GM20431 (cell line): ENCODE measurements around the gene AKAP9.
"Not testable (repeated sequence)": the region's sequence is repeated elsewhere in the genome, so short reads cannot be mapped to it uniquely, and the experiment has no call there.

Experiments used
- in situ Hi-C: fragments of 300-500 bp; cut with MseI, MboI; formaldehyde crosslinking; loops from one replicate; pipeline ENCODE4 v1.15.0; 2020; ENCODE audit warnings: low sequenced_read_pairs; ENCODE audit not compliant: unreplicated experiment

Gene AKAP9

DNA sequence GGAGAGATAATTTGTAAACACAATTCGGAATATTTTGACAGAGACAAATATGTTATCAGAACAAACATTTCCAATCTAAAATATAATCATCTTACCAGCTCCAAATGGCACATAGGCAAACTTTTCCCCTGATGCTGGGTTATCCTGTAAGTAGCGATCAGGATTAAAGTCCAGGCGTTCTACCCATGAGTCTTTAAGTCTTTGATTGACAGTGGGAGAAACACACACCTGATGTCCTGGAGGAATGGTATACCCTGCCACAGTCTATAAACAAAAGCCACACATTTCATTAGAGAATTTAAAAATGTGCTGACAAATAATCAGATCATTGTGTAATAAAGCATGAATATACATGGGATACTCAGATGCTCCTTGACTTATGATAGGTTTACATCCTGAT lies 176.3 kb downstream of the AKAP9 start:
- in situ Hi-C loops = no loop called here

DNA sequence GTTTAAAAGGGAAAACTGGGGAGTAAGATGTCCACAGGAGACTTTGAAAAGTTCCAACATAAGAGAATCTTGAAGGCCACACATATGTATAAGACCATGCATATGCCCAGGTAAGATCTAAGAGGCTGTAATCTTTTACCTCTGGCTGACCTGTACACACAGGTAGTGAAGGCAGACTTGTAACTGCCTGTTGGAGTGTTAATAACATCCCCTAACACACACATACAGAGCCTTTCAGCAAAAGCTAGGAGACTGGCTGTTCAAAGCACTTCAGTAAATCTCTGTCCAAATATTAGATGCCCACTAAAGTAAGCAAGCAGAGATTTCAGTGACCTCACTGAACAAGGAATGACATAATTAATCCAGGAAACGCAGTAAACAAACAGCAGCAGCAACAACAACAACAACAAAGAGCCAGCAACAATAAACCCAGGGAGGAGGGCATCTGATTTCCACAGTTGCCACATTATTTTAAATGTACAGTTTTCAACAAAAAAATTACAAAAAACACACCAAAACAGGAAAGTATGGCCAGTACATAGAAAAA lies 178.6 kb downstream of the AKAP9 start:
- in situ Hi-C loops = no loop called here

DNA sequence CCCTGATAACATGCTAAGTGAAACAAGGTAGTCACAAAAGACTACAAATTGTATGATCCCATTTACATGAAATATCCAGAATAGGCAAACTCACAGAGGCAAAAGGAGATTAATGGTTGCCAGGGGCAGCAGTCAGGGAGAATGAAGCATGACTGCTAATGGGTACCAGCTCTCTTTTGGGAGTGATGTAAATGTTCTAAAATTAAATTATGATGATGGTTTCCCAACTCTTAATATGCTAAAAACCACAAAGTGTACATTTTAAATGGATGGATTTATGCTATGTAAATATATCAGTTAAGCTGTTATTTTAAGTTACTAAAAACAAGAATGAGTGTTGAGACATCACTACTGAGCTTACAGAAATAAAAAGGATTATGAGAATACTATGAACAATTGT lies 181.0 kb downstream of the AKAP9 start:
- in situ Hi-C loops = no loop called here

DNA sequence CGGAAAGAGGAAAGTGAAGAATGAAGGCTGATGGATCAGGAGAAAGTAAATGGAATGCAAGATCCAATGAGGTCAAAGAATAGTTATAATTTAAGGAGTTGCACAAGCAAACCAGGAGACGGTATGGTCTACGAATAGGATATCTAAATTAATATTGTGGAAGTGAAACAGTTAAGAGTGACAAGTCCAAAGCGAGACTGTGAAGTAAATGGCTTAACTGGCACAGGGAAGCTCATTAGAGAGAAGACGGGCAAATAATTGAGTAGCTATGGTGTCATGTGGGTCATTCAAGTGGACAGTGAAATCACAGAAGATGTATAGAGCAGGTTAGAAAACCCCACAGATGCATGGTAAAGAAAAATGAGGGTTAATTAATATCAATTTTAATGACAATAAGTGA lies 190.4 kb downstream of the AKAP9 start:
- in situ Hi-C loops = no loop called here

DNA sequence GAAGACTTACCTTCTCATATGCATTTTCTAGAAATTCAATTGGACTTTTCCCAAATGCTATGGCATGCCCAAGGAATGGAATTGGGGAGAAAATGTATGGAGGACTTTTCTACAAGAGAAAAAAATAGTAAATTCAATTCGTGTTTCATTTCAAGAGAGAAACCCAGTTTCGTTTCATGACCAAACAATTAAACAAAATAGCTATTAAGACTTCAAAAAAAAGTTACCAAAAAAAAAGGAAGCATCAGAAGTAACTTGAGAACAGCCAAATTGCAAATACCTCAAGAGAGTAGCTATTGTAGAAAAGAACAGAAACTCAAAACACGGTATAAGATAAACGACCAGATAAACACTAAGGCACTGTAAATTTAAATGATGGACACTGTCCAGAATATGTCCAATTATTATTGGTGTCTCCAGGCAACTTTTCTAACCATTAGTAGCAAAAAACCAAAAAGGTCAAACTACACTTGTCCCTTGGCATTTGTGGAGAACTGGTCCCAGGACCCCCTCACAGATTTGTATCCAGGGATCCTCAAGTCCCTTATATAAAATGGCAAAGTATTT lies 191.2 kb downstream of the AKAP9 start:
- in situ Hi-C loops = no loop called here

DNA sequence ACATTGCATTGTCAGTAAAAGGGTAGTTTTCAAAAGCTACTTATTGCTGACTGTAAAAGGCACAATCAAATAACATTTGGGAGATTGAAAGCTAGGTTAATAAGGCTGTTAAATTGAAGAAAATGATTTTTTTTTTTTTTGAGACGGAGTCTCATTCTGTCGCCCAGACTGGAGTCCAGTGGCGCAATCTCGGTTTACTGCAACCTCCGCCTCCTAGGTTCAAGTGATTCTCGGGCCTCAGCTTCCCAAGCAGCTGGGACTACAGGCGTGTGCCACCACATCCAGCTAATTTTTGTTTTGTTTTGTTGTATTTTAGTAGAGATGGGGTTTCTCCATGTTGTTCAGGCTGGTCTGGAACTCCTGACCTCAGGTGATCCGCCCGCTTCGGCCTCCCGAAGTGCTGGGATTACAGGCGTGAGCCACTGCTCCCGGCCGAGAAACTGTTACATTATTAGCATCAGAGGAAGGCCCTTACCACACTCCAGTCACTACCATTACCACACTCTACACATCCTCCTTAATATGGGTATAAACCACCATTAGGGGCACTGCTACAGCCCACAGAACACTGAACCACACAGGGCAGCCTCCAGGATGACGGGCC lies 192.6 kb downstream of the AKAP9 start:
- in situ Hi-C loops = no loop called here

DNA sequence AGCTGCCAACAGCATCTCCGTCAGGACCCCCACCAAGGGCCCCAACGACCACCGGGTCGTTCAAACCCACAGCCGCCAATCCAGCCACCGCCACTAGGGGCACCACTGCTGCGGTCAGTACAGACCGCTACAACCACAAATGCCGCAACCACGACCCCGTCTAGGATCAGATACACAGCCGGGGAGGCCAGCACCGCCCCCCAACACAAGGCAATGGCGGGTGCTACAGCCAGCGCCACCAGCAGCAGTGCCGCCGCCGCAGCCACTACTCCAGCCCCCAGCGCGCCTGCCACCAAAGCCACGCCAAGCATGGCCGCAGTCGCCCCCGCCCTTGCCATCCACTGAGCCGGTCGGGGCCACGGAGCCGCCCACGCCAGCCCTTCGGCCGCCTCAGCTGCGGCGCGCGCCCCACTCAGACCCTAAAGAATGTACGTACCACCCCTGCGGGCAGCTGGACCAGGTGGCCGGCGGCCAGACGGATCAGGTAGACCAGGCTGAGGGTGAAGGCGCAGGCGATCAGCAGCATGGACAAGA lies 193.1 kb downstream of the AKAP9 start:
- in situ Hi-C loops = no loop called here

DNA sequence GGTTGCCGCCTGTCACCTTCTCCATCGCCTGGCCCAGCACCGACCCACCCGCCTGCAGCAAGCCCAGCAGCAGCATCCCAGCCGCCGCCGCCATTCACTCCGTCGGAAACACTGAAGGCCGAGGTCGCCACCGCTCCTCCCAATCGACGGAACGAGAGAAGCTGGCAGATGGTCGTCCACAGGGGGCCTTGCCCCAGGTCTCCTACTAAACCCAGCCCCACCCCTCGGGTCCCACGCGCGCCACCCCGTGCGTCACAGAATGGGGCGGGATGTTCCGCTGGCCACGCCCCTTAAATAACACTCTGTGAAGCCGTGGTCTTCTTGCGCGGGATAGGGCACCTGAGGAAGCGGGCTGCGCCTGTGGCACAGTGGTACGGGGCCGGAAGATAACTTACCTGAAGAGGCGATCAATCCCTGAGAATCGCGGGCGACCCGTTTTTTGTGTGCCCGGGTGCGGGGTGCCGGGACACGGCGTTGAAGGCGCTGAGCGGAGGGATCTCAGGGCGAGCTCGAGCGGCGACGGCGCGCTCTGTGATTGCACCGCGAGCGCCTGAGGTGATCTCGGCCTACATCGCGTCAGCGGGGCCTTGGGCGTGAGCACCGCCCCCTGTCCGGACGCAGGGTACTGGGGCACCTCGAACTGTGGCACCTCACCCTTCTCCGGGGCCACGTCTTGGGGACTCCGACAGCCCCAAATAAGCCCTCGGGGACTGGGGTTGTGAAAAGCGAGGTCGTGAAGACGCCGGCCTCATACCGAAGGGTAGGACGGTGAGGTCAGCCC lies 193.8 kb downstream of the AKAP9 start, which contains the start of gene CYP51A1:
Gene CYP51A1, minus strand, starts transcription at position 207 of the 781 bp plus-strand sequence. Its CDS starts 113 bp downstream, at position 94.
- in situ Hi-C loops = no loop called here

DNA sequence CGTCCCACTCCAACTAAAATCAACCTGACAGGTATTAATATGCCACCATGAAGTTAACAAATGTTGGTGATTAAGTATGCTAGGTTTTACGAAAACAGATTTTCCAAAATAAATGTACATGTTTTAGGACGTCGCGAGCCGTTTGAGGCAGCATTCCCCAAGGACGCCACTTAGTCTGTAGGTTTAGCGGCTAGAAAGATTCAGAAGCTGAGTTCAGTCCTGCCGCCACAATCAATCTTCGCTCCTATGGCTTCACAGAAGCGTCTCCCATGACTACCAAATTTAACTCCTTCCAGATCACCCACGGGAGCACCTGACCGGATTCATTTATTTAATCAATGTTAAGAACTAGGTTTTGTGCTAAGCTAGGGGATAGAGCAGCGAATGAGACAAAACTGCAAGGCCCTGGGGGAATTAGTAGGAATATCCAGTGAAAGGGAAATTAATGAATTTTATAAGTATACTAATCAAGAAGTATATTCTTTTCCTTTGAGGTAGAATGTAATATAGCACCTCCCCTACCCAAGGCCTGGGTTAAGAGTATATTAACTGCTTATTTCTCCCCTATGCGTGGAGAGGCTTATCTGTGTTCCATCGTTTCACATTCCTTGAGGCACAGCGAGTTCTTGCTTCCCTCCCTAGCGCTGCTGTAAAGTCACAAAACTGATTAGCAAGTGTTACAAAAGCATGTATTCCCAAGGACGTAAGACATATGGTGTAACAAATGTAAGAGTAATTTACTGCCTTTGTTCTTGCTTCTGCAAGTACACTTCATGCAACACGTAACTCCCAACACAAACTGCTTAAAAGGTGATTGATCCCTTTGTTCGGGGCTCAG lies 194.6 kb downstream of the AKAP9 start:
- in situ Hi-C loops = no loop called here

DNA sequence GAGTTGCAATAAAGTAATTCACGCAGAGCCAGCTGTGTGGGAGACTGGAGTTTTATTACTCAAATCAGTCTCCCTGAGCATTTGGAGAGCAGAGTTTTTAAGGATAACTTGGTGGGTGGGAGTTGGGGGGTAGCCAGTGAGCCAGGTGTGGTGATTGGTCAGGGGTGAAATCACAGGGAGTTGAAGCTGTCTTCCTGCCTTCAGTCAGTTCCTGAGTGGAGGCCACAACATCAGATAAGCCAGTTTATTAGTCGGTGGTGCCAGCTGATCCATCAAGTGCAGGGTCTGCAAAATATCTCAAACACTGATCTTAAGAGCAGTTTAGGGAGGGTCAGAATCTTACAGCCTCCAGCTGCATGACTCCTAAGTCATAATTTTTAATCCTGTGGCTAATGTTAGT lies 196.9 kb downstream of the AKAP9 start:
- in situ Hi-C loops = no loop called here

DNA sequence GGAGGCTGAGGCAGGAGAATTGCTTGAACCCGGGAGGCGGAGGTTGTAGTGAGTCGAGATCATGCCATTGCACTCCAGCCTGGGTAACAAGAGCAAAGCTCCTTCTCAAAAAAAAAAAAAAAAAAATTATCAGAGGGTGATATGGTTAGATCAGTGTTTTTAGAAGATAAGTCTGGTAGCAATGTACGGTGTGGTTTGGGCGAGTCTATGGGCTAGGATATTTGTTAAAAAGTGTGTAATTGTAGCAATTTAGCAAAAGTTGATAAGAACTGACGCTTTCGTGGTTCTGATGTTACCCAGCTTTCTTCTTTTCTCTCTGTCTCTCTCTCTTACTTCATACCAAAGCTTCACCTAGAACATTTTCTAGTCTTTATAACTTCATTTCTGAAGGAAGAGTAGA lies 200.5 kb downstream of the AKAP9 start:
- in situ Hi-C loops = no loop called here

DNA sequence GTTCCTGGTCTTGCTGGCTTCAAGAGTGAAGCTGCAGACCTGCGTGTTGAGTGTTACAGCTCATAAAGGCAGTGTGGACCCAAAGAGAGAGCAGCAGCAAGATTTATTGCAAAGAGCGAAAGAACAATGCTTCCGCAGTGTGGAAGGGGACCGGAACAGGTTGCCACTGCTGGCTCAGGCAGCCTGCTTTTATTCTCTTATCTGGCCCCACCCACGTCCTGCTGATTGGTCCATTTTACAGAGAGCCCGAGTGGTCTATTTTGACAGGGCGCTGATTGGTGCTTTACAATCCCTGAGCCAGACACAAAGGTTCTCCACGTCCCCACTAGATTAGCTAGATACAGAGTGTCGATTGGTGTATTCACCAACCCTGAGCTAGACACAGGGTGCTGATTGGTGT lies 202.1 kb downstream of the AKAP9 start:
- in situ Hi-C loops = not testable (repeated sequence)

DNA sequence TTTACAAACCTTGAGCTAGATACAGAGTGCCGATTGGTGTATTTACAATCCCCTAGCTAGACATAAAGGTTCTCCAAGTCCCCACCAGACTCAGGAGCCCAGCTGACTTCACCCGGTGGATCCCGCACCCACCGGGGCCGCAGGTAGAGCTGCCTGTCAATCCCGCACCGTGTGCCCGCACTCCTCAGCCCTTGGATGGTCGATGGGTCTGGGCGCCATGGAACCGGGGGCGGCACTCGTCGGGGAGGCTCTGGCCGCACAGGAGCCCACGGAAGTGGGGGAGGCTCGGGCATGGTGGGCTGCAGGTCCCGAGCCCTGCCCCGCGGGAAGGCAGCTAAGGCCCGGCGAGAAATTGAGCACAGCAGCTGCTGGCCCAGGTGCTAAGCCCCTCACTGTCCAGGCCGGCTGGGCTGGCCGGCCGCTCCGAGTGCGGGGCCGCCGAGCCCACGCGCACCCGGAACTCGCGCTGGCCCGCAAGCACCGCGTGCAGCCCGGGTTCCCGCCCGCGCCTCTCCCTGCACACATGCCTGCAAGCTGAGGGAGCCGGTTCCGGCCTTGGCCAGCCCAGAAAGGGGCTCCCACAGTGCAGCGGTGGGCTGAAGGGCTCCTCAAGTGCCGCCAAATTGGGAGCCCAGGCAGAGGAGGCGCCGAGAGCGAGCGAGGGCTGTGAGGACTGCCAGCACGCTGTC lies 202.7 kb downstream of the AKAP9 start:
- in situ Hi-C loops = not testable (repeated sequence)

DNA sequence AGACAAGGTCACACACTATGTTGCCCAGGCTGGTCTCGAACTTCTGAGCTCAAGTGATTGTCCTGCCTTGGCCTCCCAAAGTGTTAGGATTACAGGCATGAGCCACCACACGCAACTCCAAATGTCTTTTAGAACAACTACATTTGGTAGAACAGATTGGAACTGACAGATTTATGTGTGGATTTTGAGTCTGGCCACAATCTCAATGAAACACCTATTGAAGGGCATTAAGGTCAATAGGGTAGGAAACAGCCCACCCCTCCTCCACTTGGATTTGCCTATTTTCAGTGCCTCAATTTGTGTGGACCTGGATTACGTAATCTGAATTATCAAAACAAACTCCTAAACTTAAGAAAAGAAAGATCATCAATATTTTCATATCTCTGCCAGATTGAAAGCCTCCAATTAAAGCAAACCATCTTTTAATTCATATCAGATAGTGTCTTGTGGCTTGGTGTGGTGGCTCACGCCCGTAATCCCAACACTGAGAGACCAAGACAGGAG lies 209.1 kb downstream of the AKAP9 start:
- in situ Hi-C loops = no loop called here

DNA sequence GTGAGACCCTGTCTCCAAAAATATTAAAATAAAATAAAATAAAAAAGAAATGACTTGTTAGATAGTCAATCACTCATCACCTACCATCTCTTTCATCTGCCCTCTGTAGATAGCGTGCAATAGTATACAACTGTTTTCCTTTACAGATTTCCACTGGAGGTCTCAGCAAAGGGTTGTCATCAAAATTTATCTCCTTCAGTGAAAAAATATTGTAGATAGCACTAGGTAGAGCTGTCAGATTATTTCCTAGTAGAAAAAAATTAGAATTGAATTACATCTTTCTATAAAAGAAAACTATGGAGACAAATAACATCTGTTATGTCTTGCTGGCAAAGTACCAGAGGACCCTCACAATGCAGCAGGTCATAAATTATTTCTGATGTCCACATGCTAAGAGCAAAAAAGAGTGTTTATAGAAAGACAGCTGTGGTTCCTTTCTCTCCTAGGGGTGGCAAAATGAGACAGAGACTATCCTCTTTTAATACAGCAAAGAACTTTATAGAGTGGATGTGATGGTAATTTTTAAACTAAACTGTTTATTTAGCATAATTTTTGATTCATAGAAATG lies 209.9 kb downstream of the AKAP9 start:
- in situ Hi-C loops = no loop called here

DNA sequence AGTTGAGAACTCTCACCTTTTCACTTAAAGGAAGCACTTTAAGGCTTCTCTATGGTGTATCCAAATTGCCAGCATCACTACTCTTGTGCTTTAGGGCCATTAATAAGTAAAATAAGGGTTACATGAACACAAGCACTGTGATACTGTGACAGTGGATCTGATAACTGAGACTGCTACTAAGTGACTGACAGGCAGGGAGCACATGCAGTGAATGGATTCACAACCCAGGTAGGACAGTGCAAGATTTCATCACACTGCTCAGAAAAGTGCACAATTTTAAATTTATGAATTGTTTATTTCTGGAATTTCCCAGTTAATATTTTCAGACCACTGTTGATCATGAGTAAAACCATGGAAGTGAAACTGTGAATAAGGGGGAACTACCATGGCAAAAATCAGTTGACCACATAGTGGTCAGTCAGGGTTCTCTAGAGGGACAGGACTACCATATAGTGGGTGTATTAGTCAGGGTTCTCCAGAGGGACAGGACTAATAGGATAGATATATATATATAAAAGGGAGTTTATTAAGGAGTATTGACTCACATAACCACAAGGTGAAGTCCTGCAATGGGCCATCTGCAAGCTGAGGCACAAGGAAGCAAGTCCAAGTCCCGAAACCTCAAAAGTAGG lies 214.6 kb downstream of the AKAP9 start:
- in situ Hi-C loops = no loop called here

DNA sequence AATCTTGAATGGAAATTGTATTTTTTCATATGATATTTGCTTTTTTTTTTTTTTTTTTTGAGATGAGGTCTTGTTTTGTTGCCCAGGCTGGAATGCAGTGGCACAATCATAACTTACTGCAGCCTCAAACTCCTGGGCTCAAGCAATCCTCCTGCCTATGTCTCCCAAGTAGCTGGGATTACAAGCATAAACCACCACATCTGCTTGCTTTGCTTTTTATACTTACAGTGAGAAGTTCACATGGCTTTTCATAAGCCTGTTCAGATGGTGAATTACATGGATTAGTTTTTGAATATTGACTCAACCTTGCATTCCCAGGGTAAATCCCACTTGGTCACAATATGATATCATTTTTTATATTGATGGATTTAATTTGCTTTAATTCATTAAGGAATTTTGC lies 216.3 kb downstream of the AKAP9 start:
- in situ Hi-C loops = no loop called here
